Fibroblast of the aortic adventitia (primary cell): ENCODE data around the gene CDC26. TPM values are rescaled to one million over a fixed set of nuclear protein-coding genes. Genes with fewer than 3 reads are reported as not detected.

ENCODE experiments used
- DNase-seq: peaks from one replicate; pipeline ENCODE4 v3.0.0-alpha.2; 2010; ENCODE audit warnings: low read depth
- H3K4me3 ChIP-seq: 2 replicates; pipeline ENCODE4 v1.5.1; 2011; ENCODE audit warnings: low read depth, mild to moderate bottlenecking, control low read depth, low read length, moderate library complexity
- total RNA-seq: library from RNA; depleted of rRNA; stranded (reverse); fragments of >200 nt; gene quantifications from 2 replicates; pipeline ENCODE4 v1.2.3, GENCODE V29; 2012; ENCODE audit warnings: low replicate concordance
- TF ChIP-seq, protein P1 (sequence below): IDR thresholded peaks from 2 replicates; pipeline ENCODE4 v1.5.1; 2011; ENCODE audit warnings: mild to moderate bottlenecking, low read length, control low read depth, inconsistent platforms; ENCODE audit not compliant: insufficient read depth

Gene CDC26
- total RNA-seq, 1 donor: 57.1 TPM

DNA sequence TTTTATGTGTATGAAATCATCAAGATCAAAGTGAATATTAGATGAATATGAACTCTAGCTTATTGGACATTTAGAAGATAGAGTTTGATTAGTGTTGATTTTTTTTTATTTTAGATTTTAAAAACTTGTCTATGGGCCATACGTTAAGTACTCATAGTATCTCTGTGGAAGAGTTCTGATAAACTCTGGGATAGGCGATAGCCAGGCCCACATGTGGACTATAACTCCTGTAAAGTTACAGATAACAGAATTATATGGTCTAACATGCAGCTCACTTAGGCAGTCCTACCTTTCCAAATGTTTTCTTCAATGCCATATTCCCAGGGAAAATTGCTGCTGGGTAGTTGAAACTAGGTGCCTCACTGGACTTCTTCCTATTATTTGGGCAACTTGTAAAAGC lies 43.7 kb downstream of the CDC26 start:
- no peak for DNase-seq
- TF ChIP-seq, protein P1, sequence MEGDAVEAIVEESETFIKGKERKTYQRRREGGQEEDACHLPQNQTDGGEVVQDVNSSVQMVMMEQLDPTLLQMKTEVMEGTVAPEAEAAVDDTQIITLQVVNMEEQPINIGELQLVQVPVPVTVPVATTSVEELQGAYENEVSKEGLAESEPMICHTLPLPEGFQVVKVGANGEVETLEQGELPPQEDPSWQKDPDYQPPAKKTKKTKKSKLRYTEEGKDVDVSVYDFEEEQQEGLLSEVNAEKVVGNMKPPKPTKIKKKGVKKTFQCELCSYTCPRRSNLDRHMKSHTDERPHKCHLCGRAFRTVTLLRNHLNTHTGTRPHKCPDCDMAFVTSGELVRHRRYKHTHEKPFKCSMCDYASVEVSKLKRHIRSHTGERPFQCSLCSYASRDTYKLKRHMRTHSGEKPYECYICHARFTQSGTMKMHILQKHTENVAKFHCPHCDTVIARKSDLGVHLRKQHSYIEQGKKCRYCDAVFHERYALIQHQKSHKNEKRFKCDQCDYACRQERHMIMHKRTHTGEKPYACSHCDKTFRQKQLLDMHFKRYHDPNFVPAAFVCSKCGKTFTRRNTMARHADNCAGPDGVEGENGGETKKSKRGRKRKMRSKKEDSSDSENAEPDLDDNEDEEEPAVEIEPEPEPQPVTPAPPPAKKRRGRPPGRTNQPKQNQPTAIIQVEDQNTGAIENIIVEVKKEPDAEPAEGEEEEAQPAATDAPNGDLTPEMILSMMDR: no peak
- no peak overlapping the region for H3K4me3 ChIP-seq

DNA sequence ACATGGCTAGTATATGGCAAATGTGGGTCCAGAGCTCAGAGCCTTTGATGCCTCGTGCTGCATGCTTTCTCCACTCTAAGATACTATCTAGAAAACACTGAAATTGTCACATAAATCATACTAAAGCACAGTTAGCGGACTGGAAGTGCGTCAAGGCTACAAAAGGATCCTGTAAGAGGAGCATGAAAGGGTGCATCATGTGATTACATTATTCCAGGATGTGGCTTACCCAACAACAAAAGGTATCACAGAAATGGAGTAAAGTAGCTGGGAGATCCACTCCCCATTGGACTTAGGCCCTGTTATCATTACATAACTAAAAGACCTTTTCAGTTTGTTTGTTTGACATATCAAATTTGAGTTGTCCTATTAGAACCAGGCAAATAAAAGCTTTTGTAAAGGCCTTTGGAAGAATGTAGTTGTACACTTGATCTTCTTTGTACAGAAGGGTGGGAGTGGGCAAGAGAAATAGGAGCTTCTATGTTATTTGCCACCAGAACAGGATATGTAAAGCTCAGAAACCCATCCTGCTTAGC lies 47.2 kb downstream of the CDC26 start:
- TF ChIP-seq, protein P1: no peak
- no peak overlapping the region for H3K4me3 ChIP-seq
- no peak for DNase-seq

- H3K4me3 ChIP-seq: no peak overlapping the region
- TF ChIP-seq, protein P1: no peak
- no peak for DNase-seq
These were observed 47.9 kb downstream of the CDC26 start for GRCh38 chr9:113227436-113227835.

GRCh38 chr9:113223963-113224362 lies 51.4 kb downstream of the CDC26 start:
- DNase-seq: peak; percentile 51
- TF ChIP-seq, protein P1: no peak
- H3K4me3 ChIP-seq: no peak overlapping the region

GRCh38 chr9:113222482-113222841 lies 52.9 kb downstream of the CDC26 start:
- peak; percentile 65 for DNase-seq
- TF ChIP-seq, protein P1: no peak

GRCh38 chr9:113221800-113222481 lies 53.4 kb downstream of the CDC26 start:
- peak overlapping the region; percentile 93 for H3K4me3 ChIP-seq
- DNase-seq: peak; percentile 10
- TF ChIP-seq, protein P1: no peak

More at GRCh38 chr9:113222482-113222841, 52.9 kb downstream of the CDC26 start:
- peak overlapping the region; percentile 93 for H3K4me3 ChIP-seq
